SW480 (cell line): ENCODE results near the gene PKMYT1.
"Not testable (repeated sequence)": the region's sequence is repeated elsewhere in the genome, so short reads cannot be mapped to it uniquely, and the experiment has no call there.

ENCODE experiments used
- DNase-seq: peaks from one replicate; pipeline ENCODE4 v3.0.0-alpha.2; 2016; ENCODE audit warnings: low spot score

Gene PKMYT1

GRCh38 chr16:2960183-2961010 is 19.8 kb downstream of the PKMYT1 start:
- DNase-seq = no peak

DNA sequence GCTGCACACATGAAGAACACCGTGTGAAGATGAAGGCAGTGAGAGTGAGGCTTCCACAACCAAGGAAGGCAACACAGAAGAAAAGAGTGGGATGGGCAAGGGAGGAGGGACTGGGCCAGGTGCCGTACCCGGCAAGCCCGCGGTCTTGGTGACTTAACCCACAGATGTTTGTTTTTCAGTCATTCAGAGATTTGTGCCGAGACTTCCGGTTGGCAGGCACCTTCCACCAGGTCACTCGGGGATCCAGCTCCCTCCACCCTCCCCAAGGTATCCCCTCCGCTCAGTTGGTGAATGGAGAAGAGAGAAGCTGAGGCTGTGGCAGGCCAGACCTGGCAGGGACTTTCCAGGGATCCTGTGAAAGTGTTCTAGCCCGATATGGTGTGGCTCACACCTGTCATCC is 21.0 kb downstream of the PKMYT1 start:
- DNase-seq = no peak

GRCh38 chr16:2956579-2956956 is 23.7 kb downstream of the PKMYT1 start:
- DNase-seq = no peak

DNA sequence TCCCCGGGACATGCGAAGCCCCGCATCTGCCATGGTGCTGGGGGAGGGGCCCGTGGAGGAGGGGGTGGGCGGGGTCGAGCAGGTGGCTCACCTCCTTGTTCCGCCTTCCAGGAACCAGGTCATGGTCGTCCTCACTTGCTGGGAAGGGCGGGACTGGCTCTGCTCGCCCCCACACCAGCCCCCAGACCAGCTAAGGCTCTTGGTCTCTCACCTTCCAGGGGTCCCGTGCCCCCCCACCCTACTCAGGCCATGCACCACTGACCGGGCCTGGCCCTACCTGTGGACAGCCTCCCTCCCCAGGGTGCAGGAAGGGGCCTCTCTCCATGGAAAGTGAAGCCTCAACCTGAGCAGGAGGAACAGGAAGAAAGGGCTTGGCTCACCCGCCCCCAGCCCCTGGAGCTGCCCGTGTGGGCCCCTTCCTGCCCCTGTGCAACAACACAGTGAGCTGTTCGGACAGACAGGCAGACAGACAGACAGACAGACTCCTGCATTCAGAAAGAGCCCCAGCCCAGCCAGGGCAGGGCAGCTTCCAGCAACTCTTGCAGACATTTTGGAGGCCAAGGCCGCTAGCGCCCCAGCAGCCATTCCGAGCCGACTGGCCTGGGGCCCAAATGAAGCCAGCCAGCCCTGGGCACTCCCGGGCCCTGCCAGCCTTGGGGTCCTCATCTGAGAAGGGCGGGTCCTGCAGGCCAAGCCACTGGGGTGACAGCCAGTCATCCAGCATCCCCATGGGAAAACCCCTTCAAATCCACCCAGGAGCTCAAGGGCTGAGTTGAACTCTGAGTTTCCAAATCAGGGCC is 24.3 kb downstream of the PKMYT1 start:
- no peak for DNase-seq

- DNase-seq = no peak
Measured at GRCh38 chr16:2955438-2955778, 24.8 kb downstream of the PKMYT1 start.

DNA sequence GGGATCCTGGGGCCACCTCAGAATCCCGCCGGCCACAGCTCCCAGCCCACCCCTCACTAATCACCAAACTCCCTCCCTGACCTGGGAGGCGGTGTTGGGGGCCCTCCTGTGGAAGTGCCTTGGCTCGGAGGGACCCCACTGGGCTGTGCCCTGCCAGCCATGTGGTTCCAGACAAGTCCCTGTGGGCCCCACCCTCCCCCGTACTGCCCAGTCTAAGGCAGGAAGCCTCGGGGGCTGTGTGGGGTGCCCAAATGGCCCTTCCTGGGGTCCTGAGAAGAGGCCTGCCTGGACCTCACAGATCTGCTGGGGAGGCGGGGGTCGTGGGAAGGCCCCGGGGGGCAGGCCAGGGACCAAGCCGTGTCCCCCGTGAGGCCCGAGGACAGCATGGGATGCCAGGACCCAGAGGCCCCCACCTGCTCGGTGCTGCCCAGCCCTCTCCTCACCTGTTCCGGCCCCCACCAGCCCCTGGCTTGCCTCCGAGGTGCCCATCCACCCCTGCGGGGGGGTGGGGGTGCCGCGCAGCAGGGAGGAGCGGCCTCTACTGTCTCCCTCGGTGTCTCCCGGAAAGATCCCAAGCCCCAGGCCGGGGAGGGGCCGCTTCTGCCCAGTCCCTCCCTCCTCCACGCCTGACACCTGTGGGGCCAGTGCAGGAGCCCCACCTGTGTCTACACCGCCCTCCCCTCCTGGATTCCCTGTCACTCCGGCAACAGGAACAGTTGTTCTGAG is 25.4 kb downstream of the PKMYT1 start:
- DNase-seq = no peak

DNA sequence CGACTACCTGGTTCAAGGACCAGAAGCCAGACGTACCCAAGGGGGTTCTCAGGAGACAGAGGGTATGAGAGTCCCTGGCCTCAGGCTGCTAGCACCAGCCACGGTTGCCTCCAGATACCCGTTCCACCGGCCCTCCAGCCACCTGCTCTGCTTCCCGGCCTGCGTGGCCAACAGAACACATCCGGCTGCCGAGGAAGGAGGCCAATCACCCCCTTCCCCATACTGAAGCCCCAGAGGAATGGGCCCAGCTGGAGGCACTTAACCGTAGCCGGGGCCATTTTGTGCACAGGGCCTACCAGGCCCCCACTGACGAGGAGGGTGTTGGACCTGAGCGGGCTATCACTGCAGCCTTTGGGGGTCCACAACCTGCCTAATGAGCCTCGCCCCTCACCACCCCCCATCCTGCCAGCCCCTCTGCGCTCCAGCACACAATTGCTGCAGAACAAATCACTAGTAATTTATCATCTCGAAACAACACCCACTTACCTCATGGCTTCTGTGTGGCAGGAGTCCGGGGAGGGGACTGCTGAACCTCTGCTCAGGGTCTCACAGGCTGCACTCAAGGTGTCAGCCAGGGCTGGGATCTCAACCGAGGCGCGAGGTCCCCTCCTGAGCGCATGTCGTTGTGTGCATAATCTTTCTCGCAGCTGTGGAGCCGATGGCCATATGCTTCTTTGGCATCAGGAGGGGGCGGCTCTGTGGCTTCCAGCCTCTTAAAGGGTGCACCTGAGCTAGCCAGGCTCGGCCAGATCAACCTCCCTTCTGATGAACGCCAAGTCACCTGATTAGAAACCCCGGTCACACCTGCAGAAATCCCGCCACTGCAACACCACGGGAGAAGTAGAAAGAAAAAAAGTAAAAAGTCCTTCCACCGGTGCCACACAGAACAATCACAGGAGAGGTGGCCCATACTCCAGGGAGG is 26.3 kb downstream of the PKMYT1 start:
- DNase-seq = no peak

DNA sequence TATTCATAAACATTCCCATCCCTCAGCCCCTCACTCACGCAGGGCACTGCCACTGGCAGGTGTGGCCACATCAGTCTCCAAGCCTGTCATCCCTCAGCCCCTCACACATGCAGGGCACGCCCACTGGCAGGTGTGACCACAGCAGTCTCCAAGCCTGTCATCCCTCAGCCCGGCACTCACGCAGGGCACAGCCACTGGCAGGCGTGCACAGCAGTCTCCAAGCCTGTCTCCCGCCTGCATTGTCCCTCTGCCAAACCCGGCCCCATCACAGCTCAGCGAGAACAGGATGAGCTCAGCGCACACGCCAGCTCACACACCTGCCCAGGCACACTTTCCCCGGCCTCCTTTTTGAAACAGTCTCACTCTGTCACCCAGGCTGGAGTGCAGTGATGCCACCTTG is 27.6 kb downstream of the PKMYT1 start:
- DNase-seq = peak; percentile 49

DNA sequence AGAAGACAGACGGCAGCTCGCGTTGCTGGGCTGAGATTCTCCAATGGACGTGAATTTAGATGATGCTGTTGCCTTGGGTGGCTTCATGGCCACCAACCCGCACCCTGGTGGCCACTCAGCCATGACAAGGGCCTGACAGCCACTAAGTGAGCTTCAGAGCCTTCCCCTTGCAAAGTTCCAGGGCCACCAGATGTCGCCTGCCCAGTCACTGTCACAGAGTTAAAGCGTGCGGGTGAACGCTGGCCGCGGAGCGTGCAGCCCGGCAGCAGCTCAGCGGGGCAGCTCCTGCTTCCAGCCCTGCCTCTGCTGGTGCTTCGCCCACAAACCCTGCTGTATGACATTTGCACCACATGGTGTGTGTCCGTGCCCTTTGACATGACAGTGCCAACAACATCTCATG is 29.5 kb downstream of the PKMYT1 start:
- no peak for DNase-seq

- DNase-seq = no peak
Measured at GRCh38 chr16:2950353-2950724, 29.9 kb downstream of the PKMYT1 start.

DNA sequence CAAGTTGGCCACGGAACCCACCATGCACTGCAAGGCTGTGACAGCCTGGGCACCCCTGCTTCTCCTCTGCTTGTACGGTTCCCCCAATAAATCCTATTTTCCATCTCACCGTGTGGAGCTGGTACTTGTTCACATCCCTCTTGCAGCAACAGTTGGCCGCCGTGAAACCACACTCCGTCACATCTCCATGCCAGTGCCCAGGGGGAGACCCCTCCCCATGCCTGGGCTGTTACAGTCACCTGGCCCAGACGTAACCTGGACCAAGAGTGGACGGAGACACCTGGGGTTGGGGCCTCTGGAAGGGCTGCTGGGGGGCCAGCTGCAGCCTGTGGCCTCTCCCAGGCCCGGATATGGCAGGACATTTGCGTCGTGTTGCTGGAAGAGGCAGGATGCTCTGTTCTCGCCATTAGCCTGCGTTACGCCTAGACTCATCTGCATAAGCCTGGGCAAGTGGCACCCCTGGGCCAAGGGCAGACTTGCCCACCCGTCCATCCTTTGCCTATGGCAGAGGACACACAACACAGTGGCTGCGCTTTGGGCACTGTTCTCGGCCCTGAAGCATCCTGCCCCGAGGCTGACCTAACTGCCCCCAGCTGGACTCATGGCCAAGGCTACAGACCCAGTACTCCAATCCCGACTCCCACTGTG is 30.4 kb downstream of the PKMYT1 start:
- DNase-seq = no peak

DNA sequence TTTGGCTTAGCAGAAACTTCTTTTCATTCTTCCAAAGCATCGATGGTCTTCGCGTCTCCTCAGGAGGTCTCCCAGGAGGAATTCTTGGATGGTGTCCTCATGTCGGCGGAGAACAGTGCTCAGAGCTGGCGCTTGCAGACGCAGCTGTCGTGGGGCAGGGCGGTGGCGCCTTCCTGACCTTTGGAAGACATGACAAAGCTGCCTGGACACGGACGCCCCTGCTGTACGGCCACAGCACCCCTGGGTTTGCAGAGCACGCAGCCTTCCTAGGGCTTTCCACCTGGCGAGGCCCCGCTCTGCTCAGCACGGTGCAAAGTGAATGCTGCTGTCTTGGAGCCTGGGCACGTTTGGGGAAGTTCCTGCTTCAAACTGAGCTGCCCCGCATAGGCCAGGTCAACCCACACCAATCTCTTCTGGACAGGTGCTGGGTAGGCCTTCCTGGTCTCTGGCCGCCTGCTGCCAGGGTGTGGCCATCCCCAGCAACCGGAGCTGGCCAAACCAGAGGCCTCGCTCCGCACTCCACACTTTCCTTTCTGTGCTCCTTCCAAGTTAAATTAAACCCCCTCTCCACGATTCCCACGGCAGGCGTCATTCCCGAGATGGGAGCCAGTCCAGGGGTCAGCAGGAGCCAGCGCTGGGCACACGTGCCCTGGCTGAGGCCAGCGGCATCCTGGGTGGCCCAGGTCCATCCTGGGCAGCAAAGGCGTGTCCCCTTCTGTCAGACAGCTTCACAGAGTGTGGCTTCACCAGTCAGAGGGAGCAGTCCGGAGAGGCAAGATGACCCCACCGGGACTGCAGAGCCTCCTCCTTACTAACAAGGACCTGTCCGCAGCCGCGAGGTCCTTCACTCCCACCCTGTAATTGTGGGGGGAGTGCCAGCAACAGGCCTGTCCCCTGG is 31.2 kb downstream of the PKMYT1 start:
- no peak for DNase-seq

DNA sequence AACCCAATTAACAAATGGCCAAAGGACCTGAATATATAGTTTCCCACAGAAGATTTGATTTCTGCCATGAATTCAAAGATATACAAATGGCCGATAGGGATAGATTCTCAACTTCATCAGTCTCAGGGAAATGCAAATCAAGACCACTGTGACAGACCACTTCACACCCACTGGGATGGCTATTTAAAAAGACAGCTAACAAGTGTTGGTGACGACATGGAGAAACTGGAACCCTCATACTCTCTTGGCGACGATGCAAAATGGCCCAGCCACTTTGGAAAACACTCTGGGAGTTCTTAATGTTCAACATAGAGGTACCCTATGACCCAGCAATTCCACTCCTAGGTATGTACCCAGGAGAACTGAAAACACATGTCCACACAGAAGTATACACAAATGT is 33.6 kb downstream of the PKMYT1 start:
- DNase-seq = no peak

- not testable (repeated sequence) for DNase-seq
Measured at GRCh38 chr16:2943716-2944115, 36.5 kb downstream of the PKMYT1 start.

- DNase-seq = no peak
Measured at GRCh38 chr16:2942045-2942444, 38.2 kb downstream of the PKMYT1 start.

- no peak for DNase-seq
Measured at GRCh38 chr16:2939968-2940367, 40.3 kb downstream of the PKMYT1 start.

DNA sequence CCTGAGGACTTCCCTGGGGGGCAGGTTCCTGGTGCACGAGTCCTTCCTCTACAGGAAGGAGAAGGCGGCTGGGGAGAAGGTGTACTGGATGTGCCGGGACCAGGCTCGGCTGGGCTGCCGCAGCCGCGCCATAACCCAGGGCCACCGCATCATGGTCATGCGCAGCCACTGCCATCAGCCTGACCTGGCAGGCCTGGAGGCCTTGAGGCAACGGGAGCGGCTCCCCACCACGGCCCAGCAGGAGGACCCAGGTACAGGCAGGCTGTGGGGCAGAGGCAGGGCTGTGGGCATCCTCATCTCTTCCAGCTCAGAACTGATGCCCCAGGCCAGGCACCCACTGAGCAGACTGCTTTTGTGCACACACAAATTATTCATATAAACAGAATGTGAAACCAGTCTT is 42.0 kb downstream of the PKMYT1 start:
- no peak for DNase-seq

GRCh38 chr16:2937170-2937569 is 43.1 kb downstream of the PKMYT1 start:
- DNase-seq = no peak

GRCh38 chr16:2936436-2937011 is 43.7 kb downstream of the PKMYT1 start:
- no peak for DNase-seq

- DNase-seq = no peak
Measured at GRCh38 chr16:2934450-2934849, 45.8 kb downstream of the PKMYT1 start.
